Choroid plexus epithelial cell (primary cell): ENCODE results near the gene CALM1.

Source experiments
- DNase-seq: peaks from one replicate; pipeline ENCODE4 v3.0.0-alpha.2; 2010; ENCODE audit warnings: low read depth
- H3K4me3 ChIP-seq: 2 replicates; pipeline ENCODE4 v1.5.1; 2011; ENCODE audit warnings: low read depth, mild to moderate bottlenecking, control low read depth, low read length, moderate library complexity
- CTCF ChIP-seq: conservative IDR thresholded peaks from 2 replicates; pipeline ENCODE4 v1.5.1; 2011; ENCODE audit warnings: low read depth, mild to moderate bottlenecking, control low read depth, inconsistent platforms, low read length, moderate library complexity

CALM1 gene

GRCh38 chr14:90397425-90398314, 841 bp downstream of the CALM1 start:
- peak overlapping the region; percentile 96 for H3K4me3 ChIP-seq
- no peak for TF ChIP-seq CTCF
- peak; percentile 36 for DNase-seq

GRCh38 chr14:90398315-90398839, 1.5 kb downstream of the CALM1 start:
- peak; percentile 42 for DNase-seq
- peak overlapping the region; percentile 96 for H3K4me3 ChIP-seq
- no peak for TF ChIP-seq CTCF

GRCh38 chr14:90398841-90399540, 2.2 kb downstream of the CALM1 start:
- TF ChIP-seq CTCF, result no peak
- no peak for DNase-seq
- H3K4me3 ChIP-seq, result peak overlapping the region; percentile 96

- TF ChIP-seq CTCF, result peak; percentile 100
- DNase-seq, result peak; percentile 95
- H3K4me3 ChIP-seq, result peak overlapping the region; percentile 96
Observed at GRCh38 chr14:90399541-90400444, 3.0 kb downstream of the CALM1 start.

- TF ChIP-seq CTCF, result no peak
- DNase-seq, result no peak
- H3K4me3 ChIP-seq, result no peak overlapping the region
Observed at GRCh38 chr14:90400904-90401561, 4.2 kb downstream of the CALM1 start.

- no peak overlapping the region for H3K4me3 ChIP-seq
- TF ChIP-seq CTCF, result no peak
- no peak for DNase-seq
Observed at GRCh38 chr14:90402016-90402415, 5.2 kb downstream of the CALM1 start.
